NCI-H446 (cell line): ENCODE results near the gene VIPR1.

Source experiments
- DNase-seq, 2 experiments: peaks; one replicate each; lab custom pipeline; 2025; lab: John Stamatoyannopoulos, UW

Gene VIPR1

DNA sequence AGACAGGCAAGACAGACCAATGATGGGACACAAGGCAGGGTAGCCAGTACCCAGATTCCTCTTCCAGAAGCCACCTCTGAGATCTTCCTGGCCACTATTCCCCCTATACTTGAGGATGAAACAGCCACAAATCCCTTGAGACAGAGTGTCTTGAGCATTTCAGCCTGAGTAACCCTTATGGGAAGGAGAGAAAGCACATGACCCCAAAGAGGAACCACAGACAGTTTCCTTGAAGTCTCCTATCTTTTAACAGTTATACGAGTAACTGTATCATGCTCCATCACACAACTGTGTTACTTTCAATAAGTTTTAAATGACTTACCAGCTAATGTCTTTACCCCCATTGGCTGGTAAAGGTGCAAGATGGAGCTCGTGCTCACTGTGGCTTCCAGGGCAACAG, 9.3 kb downstream of the VIPR1 start:
- DNase-seq: no peak

DNA sequence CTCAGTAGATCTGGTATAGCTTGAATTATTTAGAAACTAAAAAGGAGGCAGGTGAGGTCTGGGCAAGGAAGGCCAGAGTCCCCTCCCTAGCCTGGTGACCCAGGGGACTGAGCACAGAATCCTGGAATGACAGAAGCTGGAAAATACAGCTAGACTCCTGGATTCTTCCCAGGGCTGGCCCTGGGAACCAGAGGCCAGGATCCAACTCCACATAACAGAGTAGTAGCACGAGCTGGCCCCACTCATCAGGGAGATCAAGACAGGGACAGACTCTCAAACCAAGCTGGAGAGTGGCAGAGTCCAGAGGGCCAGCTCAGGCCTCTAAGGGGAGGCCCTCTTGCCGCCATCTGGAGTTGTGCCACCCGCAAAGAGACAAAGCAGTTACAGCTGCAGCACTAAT, 10.7 kb downstream of the VIPR1 start:
- DNase-seq: no peak

DNA sequence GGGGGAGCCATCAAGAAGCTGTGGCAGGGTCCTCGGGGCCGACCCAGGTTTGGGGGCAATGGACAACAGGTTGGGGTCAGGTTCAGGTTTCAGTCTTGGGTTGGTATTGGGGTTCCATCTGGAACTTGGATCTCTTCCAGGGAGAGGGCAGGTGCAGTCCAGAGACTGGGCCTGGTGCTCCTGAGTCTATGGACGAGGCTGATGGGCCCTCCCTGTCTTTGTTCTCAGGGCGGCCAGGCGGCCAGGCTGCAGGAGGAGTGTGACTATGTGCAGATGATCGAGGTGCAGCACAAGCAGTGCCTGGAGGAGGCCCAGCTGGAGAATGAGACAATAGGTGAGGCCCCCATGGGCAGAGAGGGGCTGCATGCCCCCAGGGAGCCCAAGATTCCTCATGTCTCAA, 11.1 kb downstream of the VIPR1 start:
- no peak for DNase-seq

DNA sequence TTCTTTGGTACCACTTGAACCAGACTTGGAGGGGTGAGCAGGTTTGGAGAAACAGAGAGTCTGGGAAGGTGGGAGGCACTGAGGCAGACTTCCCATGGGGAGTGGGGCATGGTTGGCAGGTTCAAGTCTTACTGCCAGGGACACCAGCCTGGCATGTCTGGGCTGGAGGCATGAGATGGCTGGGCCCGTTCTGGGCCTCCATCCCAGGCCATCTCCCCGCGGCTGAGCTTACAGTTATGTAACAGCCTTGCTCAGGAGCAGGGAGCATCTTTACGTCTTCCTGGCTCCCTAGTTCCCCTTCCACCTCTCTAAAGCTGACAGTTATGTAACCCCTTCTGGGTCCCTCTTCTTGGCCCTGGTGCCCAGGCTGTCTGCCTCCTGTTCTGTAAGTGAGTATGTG, 12.4 kb downstream of the VIPR1 start:
- DNase-seq: no peak

DNA sequence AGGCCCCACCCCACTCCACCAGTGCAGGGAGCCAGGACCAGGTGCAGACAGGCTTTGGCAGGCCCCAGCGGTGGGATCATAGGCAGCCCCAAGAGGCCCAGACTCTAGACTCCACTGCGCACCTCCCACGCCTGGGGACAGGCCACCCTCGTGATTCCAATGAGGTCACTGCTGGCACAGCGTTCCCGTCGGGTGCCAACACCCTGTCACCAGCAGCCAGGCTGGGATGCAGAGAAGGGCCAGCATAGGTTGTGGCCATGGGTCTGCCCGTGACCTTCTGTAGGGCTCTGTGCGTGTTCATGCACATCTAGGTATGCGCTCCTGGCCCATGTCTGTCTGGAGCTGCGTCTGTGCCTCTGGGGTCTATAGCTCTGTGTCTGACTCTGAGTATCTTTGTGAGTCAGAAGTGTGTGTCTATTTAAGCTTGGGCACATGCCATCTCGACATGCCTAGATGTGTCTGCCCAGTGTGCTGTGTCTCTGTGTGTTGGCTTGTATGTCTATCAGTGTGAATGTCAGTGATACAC, 13.0 kb downstream of the VIPR1 start:
- DNase-seq: no peak

DNA sequence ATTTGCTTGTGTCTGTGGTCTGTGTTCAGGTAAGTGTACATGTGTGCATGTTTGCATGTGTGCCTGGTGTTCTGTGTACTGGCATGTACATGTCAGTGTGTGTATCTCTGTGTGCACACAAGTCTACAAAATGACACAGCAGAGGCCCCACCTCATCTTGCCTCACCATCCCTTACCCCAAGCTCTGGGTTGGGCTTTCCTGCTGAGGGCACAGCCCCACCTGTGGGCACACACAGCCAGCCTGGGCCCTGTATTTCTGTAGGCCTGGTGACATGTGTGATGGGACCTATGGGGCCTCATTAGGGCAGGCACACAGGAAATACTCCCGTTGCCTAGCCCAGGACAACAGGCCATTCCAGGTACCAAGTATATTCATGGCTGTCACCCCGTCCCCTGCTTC, 13.5 kb downstream of the VIPR1 start:
- DNase-seq: no peak

DNA sequence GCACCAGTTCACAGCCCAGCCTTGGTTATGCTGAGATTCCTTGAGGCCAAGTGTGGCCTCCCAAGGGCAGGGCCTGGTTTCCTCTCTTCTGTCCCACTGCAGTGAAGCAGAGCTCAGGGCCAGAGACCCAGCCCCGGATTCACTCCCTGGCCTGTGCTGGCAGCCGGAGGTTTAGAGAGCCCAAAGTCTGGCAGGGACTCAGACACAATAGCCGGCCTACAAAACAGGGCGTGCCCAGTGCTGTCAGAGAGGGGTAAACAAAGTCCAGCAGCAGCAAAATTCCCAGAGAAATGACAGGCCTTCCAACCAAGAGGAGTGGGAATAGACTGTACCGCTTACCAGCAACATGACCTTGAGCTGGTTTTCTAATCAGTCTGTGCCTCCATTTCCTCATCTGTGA, 14.0 kb downstream of the VIPR1 start:
- DNase-seq: no peak

DNA sequence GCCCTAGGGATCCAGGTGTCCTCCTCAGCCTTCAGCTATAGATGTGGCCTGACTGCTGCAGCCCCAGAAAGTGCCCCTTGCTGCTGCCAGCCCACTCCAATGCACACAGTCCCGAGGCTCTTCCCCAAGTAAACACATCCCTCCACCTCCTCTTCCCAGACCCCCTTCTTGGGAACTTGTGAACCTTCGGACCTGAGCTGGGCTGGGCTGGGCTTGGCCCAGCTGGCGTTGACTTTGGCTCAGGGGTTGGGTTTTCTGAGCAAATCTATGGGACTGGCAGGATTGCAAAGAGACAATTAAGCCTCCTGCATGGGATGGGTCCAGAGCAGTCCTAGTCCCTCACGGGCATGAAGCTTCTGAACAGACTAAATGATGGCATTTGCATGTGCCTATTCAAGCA, 14.7 kb downstream of the VIPR1 start:
- DNase-seq: no peak

DNA sequence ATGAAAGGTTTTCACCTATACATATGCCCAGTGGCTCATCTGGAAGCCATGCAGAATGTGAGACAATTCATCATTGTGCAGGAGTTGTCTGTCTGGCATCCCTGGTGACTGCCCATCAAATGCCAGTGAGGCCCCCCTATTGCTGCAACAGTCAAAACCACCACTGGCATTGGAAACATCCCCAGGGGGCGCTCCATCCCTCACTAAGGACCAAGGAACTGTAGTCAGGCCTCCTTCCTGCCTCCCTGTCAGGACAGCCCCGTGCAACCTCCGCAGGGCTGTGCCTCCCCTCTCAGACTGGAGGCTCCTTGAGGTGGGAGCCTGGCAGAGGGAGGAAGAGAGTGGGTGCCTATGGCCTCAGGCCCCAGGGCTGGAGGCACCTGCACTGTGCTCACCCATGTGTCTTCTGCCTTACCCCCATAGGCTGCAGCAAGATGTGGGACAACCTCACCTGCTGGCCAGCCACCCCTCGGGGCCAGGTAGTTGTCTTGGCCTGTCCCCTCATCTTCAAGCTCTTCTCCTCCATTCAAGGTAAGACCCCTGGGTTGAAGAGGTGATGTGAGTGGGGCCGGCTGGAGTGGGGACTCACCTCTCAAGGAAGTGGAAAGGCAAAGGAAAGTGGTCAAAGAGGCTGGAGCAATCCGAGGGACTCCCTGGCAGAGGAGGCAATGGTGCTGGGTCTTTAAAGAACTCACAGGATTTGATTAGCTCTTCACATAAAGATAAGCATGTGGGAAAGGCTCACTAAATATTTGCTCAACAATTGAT, 16.5 kb downstream of the VIPR1 start:
- no peak for DNase-seq

DNA sequence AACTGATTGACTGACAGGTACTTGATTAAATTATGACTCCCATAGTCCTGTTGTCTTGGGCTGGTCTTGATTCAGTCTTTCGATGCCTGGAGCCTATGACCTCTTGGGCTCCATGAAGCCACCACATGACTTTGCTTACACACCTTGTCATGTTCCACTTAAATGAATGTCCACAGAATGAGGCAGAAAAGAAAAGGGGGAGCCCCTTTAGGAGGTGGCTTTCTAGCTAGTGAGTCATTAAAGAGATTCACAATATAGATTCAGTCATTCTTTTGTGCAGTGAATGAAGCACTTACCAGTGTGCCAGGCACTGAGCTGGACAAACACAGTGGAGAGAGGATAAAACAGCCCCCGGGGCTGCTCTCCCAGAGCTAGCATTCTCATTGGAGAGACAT, 17.1 kb downstream of the VIPR1 start:
- DNase-seq: no peak

DNA sequence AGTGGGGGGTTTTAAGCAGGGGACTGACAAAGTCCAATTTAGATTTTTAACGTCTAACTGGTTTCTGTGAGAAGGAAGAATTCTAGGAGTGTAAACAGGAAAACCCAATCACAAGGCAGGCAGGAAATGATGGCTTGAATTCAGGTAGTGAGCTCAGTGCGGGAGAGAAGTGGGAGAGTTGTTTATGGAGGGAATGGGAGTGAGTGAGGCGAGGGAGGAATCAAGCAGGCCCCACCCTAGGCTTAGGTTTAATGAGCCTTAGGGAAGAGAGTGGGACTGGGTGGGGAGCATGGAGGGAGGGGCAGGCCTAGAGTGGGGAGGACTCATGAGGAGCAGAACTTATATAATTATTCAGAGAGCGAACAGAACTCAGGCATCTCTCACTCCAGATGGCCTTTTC, 17.9 kb downstream of the VIPR1 start:
- no peak for DNase-seq

DNA sequence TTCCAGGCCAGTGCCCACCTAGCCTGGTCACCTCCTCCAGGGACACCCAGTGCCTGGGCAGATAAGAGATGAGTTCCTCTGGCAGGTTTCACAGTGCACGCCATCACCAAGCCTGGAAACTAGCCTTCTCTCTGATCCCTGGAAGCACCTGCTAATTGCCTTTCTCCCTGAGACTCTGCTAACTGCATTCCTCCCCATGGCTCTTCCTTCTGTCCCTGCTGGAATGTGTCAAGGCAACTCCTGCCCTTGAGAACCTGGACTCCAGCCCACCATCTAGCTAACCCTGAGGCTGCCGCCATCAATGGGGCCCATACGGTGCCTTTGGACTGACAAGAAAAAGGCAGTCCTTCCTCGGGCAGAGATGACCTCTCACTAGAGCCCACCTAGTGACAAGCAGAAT, 18.5 kb downstream of the VIPR1 start:
- DNase-seq: no peak

DNA sequence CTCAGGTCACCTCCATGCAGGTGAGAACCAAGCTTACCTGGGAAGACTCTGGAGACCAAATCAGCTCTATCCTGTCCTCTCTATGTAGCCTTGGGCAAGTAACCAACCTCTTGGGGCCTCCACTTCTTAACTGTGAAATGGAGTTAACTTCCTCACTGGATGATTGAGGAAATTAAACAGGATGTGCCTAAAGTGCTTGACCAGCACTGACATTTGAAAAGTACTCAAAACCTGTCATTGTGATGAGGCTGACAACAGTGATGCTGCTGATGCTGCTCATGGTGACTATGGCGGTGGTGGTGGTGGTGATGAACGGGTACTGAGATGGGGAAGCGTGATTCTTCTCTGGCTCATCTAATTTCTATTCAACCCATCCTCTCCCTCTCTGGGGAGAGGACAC, 22.3 kb downstream of the VIPR1 start:
- DNase-seq: no peak

DNA sequence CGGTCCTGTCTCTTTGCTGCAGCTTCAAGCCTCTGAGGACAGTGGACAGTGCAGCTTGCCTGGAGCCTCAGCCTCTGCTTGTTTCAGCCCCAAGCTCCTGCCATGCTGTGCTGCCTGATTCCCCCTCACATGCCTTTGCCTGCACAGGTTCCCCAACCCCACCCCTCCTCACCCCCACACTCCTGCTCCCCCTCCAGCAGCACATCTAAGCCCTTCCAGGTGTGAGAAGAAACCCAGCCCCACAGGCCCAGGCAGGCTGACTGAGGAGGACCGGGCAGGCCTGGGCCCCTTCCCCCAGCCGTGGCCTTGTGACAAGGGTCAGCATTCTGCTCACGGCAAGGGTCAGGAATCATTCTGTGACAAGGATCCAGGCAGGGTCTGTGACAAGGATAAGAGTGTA, 22.8 kb downstream of the VIPR1 start:
- no peak for DNase-seq

DNA sequence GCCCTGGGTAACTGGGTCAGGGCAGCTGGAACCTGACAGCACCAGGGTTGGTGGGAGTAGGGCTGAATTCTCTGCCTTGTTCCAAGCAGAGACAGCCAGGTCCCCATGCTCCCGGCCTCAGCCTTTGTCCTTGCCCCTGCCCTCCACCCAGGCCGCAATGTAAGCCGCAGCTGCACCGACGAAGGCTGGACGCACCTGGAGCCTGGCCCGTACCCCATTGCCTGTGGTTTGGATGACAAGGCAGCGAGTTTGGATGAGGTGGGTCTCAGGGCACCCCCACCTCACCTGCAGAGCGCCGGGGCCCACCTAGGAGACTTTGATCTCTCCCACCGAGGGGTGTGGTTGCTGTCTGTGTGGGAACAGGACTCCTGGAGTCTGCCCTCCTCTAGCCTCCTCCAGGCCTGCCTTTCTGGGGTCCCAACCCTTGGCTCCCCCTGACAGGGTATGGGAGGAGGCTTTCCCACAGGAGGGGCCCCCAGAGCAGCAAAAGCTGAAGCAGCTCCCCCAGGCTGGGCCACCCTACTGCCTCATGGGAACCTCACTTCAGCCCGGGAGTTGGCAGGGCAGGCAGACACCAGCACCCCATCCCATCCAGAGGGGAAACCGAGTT, 23.4 kb downstream of the VIPR1 start:
- no peak for DNase-seq

DNA sequence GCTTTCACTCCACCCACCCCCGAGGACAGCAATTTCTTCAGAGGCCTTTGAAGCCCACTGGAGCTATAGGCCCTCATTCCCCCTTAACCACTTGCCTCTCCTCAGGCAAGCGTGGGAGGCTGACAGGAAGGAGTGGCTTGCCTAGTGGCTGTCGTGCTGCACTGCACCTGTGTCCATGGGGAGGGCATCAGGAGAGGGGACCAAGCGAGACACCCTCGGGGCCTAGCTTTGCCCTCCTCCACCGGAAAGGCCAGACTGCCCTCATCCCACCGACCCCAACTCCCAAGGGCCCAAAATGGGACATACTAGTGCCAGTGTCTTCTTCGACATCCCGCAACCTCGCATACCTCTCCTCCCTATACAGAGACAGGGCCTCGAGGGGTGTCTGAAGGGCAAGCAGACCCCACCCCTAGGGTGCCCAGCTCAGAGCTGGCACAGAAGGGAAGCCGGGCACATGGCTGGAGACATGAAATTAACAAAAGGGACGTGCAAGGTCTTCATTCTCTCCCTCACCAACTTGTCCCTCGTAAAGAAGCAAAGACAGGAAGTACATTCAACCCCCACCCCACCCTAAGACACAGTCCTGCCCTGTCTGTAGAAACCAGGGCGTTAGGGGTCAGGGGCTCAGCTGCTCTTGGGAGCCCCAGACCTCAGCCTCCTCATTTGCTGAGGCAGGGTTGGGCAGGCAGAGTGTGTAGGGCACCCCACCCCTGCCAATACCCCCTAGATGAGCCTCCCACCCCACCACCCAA, 24.3 kb downstream of the VIPR1 start:
- no peak for DNase-seq

DNA sequence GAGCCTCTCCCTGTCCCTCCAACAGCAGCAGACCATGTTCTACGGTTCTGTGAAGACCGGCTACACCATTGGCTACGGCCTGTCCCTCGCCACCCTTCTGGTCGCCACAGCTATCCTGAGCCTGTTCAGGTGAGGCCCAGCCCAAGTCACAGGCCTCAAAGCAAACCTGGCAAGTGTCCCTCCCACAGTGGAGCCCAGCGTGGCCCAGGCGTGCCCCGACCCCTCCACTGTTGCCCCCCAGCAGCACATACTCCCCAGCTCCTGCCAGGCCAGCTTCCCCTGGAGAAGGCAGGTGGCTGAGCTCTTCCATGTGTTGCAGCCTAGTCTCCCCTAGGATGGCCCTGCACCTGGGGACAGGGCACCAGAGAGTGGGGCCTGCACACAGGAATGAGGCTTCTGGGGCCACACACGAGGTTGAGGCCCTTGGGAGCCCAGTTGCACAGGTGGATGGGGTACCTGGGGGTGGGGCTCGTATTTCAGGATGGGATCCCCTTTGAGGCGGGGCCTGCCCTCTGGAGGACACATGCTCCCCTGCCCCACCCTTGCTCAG, 25.0 kb downstream of the VIPR1 start:
- DNase-seq: no peak

DNA sequence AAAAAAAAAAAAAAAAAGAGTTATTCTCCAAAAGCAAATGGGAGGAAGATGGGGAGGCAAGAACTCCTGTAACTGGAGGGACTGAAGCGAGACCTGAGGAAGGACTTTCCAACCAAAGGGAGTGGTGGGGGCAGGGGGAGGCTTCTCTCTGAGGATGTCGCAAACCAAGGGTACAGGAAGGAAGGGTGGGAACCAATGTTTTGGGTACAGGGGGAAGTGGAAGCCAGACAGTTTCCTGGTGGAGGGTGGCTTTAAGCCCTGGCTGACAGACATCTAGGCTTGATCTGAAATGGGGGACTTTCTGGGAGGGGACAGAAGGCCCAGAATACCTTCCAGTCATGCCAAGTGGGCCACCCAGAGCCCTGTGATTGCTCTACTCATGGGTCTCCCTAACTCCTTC, 27.0 kb downstream of the VIPR1 start:
- no peak for DNase-seq

DNA sequence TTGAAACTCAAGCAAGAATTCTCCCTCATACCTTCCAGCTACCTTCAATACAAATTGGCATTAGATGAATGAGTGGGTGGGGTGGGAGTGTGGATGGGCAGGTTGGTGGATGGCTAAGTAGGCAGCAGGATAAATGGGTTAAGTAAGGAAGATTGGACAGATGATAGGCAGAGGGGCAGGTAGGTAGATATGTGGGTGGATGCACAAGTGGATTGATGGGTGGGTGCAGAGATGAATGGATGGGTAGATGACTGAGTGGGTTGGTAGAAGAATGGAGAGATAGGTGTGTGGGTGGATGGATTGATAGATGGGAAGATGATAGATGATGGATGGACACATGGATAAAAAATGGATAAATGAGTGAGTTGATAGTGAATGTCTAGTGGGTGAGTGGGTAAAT, 27.6 kb downstream of the VIPR1 start:
- DNase-seq: no peak

DNA sequence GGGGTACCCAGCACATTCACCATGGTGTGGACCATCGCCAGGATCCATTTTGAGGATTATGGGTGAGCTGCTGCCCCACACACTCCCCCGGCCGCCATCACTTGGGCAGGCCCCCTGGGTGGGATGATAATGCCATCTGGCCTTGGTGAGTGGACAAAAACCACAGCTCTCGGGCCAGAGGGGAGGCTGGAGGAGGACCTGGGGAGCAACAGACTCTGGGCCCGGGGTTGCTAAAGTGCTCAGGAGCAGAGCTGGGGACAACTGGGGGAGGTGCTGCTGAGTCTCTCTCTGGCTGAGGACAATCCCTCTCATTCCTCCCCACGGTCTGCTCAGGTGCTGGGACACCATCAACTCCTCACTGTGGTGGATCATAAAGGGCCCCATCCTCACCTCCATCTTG, 29.0 kb downstream of the VIPR1 start:
- no peak for DNase-seq

DNA sequence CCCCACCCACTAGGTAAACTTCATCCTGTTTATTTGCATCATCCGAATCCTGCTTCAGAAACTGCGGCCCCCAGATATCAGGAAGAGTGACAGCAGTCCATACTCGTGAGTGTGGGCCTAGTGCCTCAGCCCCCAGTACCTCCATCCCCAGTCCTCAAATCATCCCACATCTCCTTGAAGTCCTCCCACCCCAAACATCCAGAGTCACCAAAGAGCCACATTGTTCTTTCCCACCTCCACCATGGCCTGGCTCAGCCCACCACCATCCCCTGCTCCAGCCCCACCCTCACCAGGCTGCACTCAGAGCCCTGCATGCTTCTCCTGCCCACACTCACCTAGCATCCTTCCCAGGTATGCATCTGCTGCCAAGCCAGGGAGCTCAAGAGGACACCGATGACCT, 29.8 kb downstream of the VIPR1 start:
- no peak for DNase-seq

DNA sequence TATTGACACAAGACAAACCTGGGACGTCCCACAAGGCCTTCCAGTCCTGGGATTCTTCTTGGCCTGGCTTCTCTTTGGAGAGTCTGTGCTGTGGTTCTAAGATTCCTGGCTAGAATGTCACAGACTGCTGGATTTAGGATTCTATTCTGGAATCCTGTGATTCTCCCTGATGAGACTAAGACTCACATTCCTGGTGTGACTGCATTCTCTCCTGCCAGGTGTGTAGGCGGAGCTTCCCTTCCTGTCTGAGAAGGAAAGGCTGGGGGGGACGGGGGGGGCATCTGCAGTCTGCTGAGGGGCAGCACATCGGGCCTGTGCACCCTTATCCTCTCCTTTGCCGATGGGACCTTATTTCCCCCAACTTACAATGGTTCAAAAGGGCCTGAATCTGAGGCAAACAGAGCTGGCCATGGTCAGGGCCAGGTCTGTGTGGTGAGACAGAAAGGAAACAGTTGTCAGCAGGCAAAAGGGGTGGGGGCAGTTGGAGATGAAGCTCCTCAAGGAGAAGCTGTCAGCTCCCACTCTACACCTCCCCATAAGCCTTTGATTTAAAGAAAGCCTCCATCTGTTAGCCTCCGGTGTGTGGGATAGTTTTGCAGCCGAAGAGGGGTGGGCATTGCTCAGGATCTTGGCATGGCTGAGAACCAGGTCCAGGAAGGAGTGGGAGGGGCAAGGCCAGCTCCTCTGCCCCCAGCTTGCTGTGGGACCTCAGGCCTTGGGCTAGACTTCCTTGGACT, 30.9 kb downstream of the VIPR1 start:
- DNase-seq: no peak
